ENCODE data around the gene DNAH6.
"Not testable (repeated sequence)": the region's sequence is repeated elsewhere in the genome, so short reads cannot be mapped to it uniquely, and the experiment has no call there.

DNAH6 gene, protein sequence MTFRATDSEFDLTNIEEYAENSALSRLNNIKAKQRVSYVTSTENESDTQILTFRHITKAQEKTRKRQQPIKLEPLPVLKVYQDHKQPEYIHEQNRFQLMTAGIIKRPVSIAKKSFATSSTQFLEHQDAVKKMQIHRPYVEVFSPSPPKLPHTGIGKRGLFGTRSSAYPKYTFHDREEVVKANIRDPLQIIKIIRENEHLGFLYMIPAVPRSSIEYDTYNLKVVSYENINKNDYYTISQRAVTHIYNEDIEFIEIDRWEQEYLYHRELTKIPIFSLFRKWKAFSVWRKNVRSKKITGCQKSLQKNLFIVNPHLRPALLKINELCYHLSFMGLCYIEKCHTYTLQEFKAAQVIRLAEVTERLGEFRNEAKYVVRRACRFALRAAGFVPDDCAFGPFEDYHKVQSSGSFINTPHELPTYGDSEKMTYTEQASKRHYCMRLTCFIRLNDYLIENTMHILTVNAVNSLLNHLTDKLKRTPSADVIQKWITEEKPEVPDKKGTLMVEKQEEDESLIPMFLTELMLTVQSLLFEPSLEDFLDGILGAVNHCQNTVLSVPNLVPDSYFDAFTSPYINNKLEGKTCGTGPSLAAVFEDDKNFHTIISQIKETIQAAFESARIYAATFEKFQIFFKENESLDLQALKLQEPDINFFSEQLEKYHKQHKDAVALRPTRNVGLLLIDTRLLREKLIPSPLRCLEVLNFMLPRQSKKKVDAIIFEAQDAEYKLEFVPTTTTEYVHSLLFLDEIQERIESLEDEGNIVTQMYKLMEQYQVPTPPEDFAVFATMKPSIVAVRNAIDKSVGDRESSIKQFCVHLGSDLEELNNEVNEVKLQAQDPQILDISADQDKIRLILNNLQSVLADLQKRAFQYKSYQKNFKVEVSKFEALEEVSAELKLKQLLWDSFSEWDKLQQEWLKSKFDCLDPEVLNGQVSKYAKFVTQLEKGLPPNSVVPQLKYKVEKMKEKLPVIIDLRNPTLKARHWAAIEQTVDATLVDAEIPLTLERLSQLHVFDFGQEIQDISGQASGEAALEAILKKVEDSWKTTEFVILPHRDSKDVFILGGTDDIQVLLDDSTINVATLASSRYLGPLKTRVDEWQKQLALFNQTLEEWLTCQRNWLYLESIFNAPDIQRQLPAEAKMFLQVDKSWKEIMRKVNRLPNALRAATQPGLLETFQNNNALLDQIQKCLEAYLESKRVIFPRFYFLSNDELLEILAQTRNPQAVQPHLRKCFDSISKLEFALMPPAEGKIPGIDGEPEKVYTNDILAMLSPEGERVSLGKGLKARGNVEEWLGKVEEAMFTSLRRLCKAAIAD (N-terminal part only)

DNA sequence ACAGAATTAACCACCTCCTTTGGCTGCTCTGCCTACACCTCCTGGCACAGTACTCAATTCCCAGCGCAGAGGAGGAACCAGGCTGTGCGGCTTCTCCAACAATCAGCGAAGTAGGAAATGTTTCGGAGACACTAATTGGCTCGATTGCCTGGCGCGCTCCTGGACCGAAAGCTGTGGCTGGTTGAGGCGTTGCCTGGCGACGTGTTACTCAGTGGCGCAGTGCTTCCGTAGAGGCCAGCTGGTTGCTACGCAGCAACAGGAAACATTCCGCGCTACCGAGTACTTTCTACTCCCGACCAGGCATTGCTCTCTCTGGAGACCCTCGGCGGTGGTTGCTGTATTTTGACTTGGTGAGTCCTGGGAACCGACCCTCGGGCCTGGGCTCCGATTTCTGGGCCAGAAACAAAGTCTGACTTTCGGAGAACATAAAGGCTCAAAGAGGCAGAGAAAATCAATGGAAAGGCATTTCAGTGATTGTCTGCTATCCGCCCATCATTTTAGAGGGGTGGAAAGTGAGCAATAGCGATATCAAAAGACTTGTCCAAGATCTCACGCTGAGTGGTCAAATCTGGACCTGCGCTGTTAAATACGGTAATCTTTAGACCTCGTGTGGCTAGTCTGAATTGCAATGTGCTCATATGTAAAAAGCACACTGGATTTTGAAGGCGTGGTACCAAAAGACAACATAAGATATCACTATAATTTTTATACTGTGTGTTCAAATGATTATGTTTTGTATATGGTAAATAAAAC lies at the start of gene DNAH6:
TSS of gene DNAH6 (plus strand) at position 265 of the 753 bp plus-strand sequence. CDS start 1,329 bp downstream, outside the sequence.
- no peak for TF ChIP-seq CTCF (IDR thresholded peaks at IDR 0.05; ENCODE audit: low read depth, low read length)
- in situ Hi-C loops (cut with HindIII; ENCODE audit: low sequenced_read_pairs): no loop called here

DNA sequence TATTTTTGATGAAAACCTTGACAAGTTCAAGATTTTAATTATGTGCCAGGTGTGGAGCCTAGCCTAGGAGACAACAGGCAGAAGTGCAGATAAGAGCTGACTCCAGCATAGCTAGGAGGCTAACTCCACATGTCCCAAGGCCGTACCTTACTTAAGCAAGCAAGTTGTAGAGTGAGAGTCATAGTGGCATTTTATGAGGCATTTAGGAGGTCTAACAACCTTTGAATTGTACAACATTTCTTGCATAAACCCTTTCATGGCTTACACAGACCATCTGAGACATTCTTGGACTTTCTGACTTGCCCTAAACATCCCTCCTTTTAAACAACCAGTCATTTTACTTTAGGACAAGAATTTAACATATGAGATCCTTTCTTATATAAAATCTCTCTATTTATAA lies 48.9 kb upstream of the DNAH6 start:
- no peak overlapping the region for H3K4me3 ChIP-seq (ENCODE audit: low read depth, low read length)
- TF ChIP-seq CTCF (IDR thresholded peaks at IDR 0.05; ENCODE audit: low read depth, low read length): no peak
- in situ Hi-C loops (cut with HindIII; ENCODE audit: low sequenced_read_pairs): no loop called here
- no peak for DNase-seq (ENCODE audit: low read depth, low spot score)

More for the DNA sequence above, at the start of gene DNAH6:
- peak; percentile 96 for DNase-seq (ENCODE audit: low read depth, low spot score)
- peak within 1 kb of the TSS; percentile 58 for H3K4me3 ChIP-seq (ENCODE audit: low read depth, low read length)

- in situ Hi-C loops (cut with HindIII; ENCODE audit: low sequenced_read_pairs); H3K4me3 ChIP-seq (ENCODE audit: low read depth, low read length): not testable (repeated sequence)
- peak; percentile 36 for DNase-seq (ENCODE audit: low read depth, low spot score)
Observed at GRCh38 chr2:84472423-84472822, 43.9 kb upstream of the DNAH6 start.

GRCh38 chr2:84472856-84473565 lies 43.3 kb upstream of the DNAH6 start:
- H3K4me3 ChIP-seq (ENCODE audit: low read depth, low read length): no peak overlapping the region
- TF ChIP-seq CTCF (IDR thresholded peaks at IDR 0.05; ENCODE audit: low read depth, low read length): no peak
- no peak for DNase-seq (ENCODE audit: low read depth, low spot score)
- in situ Hi-C loops (cut with HindIII; ENCODE audit: low sequenced_read_pairs): no loop called here

DNA sequence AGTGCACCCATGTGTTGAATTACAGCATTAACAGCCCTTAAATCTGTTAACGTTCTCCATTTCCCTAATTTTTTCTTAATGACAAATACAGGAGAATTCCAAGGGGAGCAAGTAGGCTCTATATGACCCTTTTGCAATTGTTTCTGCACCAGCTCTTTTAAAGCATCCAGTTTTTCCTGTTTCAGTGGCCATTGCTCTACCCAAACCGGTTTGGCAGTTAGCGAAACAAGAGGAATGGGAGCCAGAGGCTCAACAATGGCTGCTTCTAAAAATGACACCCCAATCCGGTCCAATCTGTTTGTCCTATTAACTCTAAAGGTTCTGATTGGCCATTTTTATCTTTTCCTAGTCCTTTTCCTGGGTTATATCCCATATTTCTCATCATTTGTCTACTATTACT lies 42.1 kb upstream of the DNAH6 start:
- no peak overlapping the region for H3K4me3 ChIP-seq (ENCODE audit: low read depth, low read length)
- TF ChIP-seq CTCF (IDR thresholded peaks at IDR 0.05; ENCODE audit: low read depth, low read length): no peak
- in situ Hi-C loops (cut with HindIII; ENCODE audit: low sequenced_read_pairs): no loop called here
- no peak for DNase-seq (ENCODE audit: low read depth, low spot score)

- no peak for TF ChIP-seq CTCF (IDR thresholded peaks at IDR 0.05; ENCODE audit: low read depth, low read length)
- no peak overlapping the region for H3K4me3 ChIP-seq (ENCODE audit: low read depth, low read length)
- in situ Hi-C loops (cut with HindIII; ENCODE audit: low sequenced_read_pairs): no loop called here
- DNase-seq (ENCODE audit: low read depth, low spot score): no peak
Observed at GRCh38 chr2:84477886-84478285, 38.4 kb upstream of the DNAH6 start.
